ENCODE data around the gene MKS1.

The MKS1 gene

GRCh38 chr17:58244963-58245362, 25.9 kb upstream of the MKS1 start:
- no peak for DNase-seq (ENCODE audit: low read depth)

DNA sequence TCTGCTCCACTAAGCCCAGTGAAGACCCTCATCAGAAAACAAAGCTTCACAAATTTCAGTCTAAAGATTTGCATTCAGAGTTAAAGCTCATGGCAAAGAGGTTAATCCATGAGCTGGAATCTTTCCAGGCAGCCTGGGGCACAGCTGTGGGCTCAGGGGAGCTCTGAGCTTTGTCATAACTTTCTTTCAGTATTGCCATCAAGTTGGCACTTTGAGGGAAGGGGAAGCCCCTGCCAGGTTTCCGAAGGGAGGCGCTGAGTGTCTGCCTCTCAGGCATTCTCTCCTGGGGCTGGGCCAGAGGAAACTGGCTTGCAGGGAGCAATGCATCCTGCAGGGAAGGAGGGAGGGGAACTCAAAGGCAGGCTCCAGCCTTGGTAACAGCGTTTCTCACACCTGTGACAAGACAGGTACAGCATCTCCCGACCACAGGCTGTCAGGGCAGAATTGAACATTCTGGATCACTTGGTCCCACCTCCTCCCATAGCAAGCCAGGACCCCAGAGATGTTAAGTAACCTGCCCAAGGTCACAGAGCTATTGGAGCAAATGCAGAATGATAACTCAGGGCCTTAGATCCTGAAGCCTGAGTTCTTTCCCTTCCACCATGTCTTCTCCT, 23.2 kb upstream of the MKS1 start:
- no peak for DNase-seq (ENCODE audit: low read depth)

DNA sequence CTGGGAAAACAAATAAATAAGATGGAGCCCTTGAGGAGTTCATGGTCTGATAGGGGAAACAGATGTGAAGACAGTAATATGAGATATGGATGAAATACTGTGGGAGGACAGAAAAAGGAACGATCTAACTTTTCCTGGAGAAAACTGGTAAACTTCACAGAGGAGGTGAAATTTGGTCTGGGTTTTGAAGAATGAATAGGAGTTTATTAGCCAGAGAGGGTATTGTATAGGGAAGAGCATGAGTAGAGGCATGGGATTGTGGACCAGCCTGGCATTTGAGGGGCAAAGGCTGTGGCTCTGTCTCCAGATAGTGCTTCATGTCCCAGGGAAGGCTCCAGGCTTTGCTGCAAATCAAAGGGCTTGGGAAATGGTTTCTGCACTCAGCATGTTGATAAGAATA, 20.9 kb upstream of the MKS1 start:
- no peak for DNase-seq (ENCODE audit: low read depth)

GRCh38 chr17:58238147-58238634, 19.1 kb upstream of the MKS1 start, which contains the start of gene LPO:
TSS of gene LPO (plus strand) at chr17:58238584. CDS start at chr17:58242980, 4,396 bp downstream.
- DNase-seq (ENCODE audit: low read depth): no peak

GRCh38 chr17:58236394-58236793, 17.3 kb upstream of the MKS1 start:
- DNase-seq (ENCODE audit: low read depth): no peak

GRCh38 chr17:58235821-58236220, 16.8 kb upstream of the MKS1 start:
- no peak for DNase-seq (ENCODE audit: low read depth)

DNA sequence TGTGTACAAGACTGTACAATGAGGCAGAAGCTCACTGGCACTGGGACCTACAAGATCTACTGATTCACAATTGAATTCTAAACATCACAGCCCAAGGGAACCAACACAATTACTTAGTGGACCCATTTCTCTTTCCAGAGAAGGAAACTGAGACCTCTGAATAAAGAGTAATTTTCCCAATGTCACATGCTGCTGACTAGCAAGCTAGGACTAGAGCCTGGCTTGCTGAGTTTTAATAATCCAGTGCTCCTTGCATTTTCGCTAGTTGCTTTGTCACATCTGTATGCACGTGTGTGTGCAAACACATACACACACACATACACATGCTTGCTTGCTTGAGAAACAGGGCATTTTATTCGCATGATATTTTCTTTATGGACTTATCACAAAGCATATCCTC, 15.5 kb upstream of the MKS1 start:
- no peak for DNase-seq (ENCODE audit: low read depth)

DNA sequence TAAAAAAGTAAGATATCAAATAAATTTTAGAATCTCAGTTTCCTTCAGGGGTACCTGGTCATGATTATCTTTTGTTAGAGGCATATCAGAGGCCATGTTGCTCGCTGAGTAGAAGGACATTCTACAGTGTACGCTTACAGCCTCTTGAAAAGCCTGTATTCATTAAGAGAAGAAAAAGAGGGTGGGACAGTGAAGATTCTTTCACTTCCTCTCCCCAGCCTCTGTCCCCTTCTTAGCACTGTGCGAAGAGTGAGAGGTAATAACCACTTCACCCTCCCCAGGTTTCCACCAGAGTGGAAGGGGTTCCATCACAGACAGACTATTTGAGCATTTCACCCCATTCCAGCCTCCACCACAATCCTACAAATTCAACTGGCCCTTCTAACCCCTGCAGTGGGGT, 14.5 kb upstream of the MKS1 start:
- DNase-seq (ENCODE audit: low read depth): no peak

GRCh38 chr17:58232707-58233156, 13.7 kb upstream of the MKS1 start:
- DNase-seq (ENCODE audit: low read depth): no peak

GRCh38 chr17:58231641-58232040, 12.6 kb upstream of the MKS1 start:
- peak; percentile 31 for DNase-seq (ENCODE audit: low read depth)

- DNase-seq (ENCODE audit: low read depth): no peak
Measured at GRCh38 chr17:58229881-58230280, 10.8 kb upstream of the MKS1 start.

DNA sequence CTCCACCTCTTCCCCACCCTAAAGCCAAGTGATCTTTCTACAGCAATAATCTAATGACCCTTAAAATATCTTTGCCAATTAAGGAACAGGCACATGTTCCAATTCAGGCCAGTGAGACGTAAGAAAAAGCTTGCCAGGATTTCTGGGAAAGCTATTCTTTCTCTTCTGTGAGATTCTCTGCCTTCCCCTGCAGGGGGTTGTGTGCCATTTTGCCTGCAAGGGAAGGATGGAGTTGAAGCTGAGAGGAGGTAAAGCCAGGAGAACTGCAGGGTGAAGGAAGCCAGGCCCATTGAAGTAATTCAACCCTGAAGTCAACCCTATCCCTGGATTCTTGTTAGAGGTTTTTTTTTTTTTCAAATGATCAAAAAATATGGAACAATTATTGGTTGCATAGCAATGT, 10.3 kb upstream of the MKS1 start:
- no peak for DNase-seq (ENCODE audit: low read depth)

DNA sequence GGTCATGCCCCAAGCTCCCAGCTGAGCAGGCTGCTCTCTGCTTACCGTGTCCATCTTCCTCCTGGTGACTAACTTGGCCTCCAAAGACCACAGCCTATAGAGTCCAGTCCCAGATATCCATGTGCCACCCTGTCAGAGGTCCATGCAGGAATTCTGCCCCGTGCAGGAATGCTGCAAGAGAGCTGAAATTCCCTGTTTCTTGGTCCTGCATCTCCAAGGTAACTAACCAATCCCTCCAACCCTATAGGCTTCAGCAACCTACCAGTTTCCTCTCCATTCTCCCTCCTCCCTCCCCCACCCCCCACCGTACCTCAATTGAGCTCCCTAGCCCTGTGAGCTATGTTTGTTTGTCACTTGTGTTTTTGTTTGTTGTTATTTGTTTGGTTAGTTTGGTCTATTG, 9.6 kb upstream of the MKS1 start:
- DNase-seq (ENCODE audit: low read depth): no peak

DNA sequence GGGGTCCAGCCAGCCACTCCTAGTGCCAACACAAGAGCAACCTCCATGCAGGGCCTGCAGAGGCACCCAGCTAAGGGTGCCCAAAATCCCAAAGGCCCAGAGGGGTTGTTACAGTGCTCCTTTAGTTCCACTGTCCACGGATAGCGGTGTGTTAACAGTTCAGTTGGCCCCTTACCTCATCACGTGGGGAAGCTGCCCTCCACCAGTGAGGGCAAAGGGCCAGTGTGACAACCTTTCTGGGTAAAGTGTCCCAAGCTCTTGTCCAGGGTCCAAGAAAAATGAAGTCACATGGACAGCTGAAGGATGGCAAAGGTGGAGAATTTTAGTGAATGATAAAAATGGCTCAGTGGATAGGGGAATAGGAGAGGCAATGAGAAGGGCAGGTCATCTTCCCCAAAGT, 8.7 kb upstream of the MKS1 start:
- no peak for DNase-seq (ENCODE audit: low read depth)

DNA sequence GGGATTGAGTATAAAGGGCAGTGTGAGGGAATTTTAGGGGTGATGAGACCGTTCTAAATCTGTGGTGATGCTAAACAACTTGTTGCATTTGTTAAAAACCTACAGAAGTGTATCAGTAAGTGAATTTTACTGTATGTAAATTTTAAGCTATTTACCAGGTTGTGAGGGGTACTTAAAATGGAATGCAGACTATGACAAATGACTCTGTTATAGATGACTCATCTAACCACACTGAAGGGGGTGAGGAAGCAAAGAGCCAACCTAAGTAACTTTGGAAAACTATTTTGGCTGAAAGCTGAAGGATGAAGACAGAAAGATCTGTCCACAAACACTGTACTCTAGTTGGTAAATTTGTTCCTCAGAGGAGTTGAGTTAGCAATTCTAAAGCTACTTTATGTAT, 5.3 kb upstream of the MKS1 start:
- peak; percentile 34 for DNase-seq (ENCODE audit: low read depth)

DNA sequence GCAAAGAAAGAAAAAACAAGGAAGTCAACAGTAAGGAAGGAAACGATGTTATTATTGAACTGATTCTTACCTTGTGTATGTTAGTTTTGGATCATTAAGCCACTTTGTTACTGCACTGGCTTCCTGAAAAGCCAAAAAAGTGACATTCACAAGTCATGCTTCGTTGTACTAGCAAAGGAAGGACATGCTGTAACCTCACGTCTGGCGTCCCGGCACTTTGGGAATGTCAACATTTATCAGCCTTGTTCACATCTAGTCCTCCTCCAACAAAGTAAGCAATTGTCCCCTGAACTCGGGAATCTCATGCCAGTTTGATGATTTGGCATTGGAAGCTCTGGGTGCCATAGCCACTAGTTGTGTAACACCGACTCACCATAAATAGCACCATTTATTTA, 731 bp upstream of the MKS1 start:
- DNase-seq (ENCODE audit: low read depth): no peak

DNA sequence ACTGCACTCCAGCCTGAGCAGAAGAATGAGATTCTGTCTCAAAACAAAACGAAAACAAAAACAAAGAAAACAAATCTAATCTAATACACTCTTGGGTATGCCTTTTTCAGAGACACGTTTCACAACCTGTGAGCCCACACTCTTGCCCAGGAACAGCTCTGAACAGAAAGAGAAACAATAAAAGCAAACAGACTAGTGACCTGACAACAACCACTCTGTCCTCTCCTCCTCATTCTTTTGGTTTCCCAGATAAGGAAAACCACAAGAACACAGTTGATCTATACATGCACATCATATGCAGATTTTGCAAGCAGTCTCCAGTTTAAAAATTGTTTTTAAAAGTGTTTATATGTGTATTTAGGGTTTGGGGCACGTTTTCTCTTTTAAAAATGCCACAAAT, 1.3 kb downstream of the MKS1 start:
- DNase-seq (ENCODE audit: low read depth): no peak

DNA sequence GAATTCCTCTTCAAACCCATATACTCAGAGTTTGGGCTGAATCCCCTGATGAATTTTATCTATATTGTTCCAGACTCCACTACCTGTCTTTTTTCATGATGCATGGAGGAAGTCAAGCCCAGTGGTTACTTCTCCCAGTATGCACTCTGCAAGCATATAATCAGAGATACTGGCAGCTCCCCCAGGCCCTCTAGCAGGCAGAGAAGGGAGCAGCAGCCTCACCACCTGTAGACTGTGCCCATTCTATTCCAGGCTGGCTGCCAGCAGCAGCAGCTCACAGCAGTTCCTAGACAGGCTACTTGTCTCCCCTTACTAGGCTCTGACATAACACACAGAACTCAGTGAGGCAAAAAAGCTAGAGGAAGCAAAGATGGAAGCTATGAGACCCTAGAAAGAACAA, 3.4 kb downstream of the MKS1 start:
- no peak for DNase-seq (ENCODE audit: low read depth)

DNA sequence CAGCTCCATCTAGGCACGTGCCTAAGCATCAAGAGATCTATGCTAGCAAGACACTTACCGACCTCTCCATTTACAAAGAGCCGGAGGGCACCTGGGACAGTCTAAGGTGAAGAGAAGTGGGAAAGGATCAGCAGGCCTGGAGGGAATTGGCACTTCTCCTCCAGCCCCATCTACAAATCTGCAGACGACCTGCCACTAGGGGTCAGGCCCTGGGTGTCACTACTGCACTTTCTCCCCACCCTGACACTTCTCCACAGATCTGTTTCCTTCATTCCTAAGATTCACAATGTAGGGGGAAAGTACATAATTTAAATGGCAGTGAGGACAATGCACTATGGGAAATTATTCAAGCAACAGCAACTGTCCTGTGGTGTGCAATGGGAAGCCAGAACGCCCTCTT, 8.1 kb downstream of the MKS1 start:
- no peak for DNase-seq (ENCODE audit: low read depth)

DNA sequence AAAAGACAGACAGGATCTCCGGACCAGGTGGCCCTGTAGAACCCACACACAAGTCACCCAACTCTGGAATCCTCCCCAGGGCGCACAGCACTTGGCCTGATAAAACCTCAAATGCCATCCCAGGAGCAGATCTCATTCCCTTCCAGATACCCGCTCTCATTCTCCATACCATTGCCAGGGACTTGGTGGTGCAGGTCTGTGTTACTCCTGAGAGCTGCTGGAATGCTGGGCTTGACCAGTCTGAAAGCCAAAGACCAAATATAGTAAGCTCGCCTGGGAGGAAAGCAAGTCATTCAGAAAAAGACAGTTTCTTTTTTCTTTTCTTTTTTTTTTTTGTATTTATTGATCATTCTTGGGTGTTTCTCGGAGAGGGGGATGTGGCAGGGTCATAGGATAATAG, 10.7 kb downstream of the MKS1 start:
- no peak for DNase-seq (ENCODE audit: low read depth)

DNA sequence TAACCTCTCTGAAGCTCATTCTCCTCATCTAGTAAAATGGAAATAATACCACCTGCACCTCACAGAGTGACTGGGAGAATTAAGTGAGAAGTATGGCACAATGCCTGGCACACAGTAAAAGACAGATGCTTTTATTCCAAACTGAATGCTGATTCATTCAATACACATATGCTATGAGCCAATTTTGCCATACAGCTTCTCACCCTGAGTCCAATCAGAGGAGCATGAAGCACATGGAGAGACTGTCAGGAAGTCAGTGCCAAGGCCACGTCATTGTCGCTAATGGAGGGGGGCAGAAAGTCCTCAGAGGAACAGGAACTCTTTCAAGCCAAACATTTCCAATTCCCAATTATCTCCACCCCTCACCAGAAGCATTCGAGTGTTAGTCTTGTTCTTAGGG, 11.6 kb downstream of the MKS1 start:
- no peak for DNase-seq (ENCODE audit: low read depth)

GRCh38 chr17:58205936-58206335, 13.1 kb downstream of the MKS1 start:
- DNase-seq (ENCODE audit: low read depth): no peak

GRCh38 chr17:58204796-58205195, 14.3 kb downstream of the MKS1 start:
- no peak for DNase-seq (ENCODE audit: low read depth)

DNA sequence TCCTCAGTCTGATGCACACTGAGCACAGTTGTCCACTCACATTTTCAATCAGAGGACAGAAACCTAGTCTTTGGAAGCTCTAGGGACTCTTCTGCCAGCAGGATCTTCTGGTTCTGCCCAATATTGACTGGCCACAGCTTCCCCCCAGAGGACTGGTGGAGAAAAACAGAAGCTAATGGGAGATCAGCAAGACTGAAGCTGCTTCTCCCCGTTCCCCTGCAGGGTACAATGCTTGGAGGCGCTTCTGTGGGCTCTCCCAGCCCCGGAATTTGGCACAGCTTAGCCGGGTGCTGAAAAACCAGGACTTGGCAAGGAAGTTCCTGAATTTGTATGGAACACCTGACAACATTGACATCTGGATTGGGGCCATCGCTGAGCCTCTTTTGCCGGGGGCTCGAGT, 16.2 kb downstream of the MKS1 start:
- no peak for DNase-seq (ENCODE audit: low read depth)
